Ovary (tissue), 9 donors: ENCODE measurements around the gene THRB. TPM values are rescaled to one million over a fixed set of nuclear protein-coding genes. Genes with fewer than 3 reads are reported as not detected.
A peak's percentile ranks its signal among the peaks of the same experiment; 100 is the strongest.

Experiments used
- DNase-seq, 5 donors: peaks; one replicate each; pipeline ENCODE4 v3.0.0-alpha.2; 2019 to 2020
- H3K27ac ChIP-seq, 2 donors: fragments of 200-600 bp; one replicate each; pipeline versions ENCODE4 v1.5.1 to v1.8.0; 2019 to 2022
- H3K27me3 ChIP-seq: fragments of 200-600 bp; one replicate; pipeline ENCODE4 v1.8.0; 2022
- H3K36me3 ChIP-seq: fragments of 200-600 bp; sonication (generic); one replicate; pipeline ENCODE4 v1.5.1; 2019
- H3K4me1 ChIP-seq: one replicate; pipeline ENCODE4 v1.8.1; 2013; ENCODE audit warnings: mild to moderate bottlenecking, moderate library complexity; ENCODE audit not compliant: insufficient read depth
- H3K4me3 ChIP-seq: fragments of 200-600 bp; sonication (generic); one replicate; pipeline ENCODE4 v1.5.1; 2017
- H3K9me3 ChIP-seq, 2 donors: fragments of 200-600 bp in 1 of 2; sonication (generic) in 1 of 2; one replicate each; pipeline versions ENCODE4 v1.5.1 to v1.8.1; 2013 to 2019; ENCODE audit warnings: mild to moderate bottlenecking in 1 of 2, moderate library complexity in 1 of 2
- CTCF ChIP-seq, 3 donors: fragments of 450-650 bp in 2 of 3; fragments of 200-600 bp in 1 of 3; IDR thresholded peaks; one replicate each; pipeline versions ENCODE4 v1.5.1 to v1.8.0; 2016 to 2022; ENCODE audit warnings: antibody characterized with exemption in 3 of 3, mild to moderate bottlenecking in 1 of 3
- EP300 ChIP-seq: sonication (generic); formaldehyde crosslinking; IDR thresholded peaks from one replicate; pipeline ENCODE4 v1.6.1; 2017; ENCODE audit warnings: antibody characterized with exemption
- POLR2A ChIP-seq: fragments of 450-650 bp; IDR thresholded peaks from one replicate; pipeline ENCODE4 v1.6.1; 2017; ENCODE audit warnings: antibody characterized with exemption, mild to moderate bottlenecking, moderate library complexity
- WGBS, 3 donors: extraction: QIAGEN DNeasy Blood & Tissue Kit in 1 of 3; methylation state at CpG; one replicate each; pipeline versions ENCODE4 v1.1.5 to v1.1.7; 2013 to 2017; 5-methylcytosine and 5-hydroxymethylcytosine counted together
- intact Hi-C, 4 donors: fragments of 100-400 bp; cut with DNase I; formaldehyde crosslinking; loops; one replicate each; pipeline versions ENCODE4 v1.11.0 to v1.15.1; 2022 to 2023
- polyA plus RNA-seq, 2 donors: library from polyadenylated mRNA; stranded (reverse); fragments of 200-250 nt in 1 of 2; fragments of 350-450 nt in 1 of 2; fragmentation: Illumina TruSeq in 1 of 2; extraction: RNeasy Lipid Tissue Mini Kit (QIAGEN cat#74804) in 1 of 2; gene quantifications; one replicate each; pipeline ENCODE4 v1.2.3, GENCODE V29; 2013 to 2014
- total RNA-seq, 7 donors: library from RNA; depleted of rRNA in 2 of 7; stranded (reverse); fragments of >200 nt in 2 of 7; fragmentation: NEBNext Ultra II Directional in 3 of 7; extraction: Animal tissue kit (Norgen Biotek cat#: 25700) in 3 of 7; gene quantifications; one replicate each; pipeline versions ENCODE4 v1.1.0 to v1.2.4, GENCODE V29; 2016 to 2023
- donor health status: DM: no; HTN: no; CAD: no; lungs with moderate emphysema.
- donor health status: DM: no; HTN: no; CAD: no.
- donor health status: Bipolar disorder and iron deficiency.
- donor health status: DM: yes; HTN: yes; CAD: no.
- donor health status: DM: no; HTN: no; CAD: no.
- donor health status: DM: yes; HTN: yes; CAD: no.

Gene THRB
- total and polyA plus RNA-seq, 9 donors = 0.91 to 6.5 (median 3.2) TPM

- no peak for DNase-seq
- Histone ChIP-seq H3K4me1 (peaks cover 6% of the 10 kb centered on the region), H3K27ac (no peak overlapping the region), H3K27me3 (no peaks in the 10 kb centered on the region), H3K36me3 (no peaks in the 10 kb centered on the region), H3K4me3 (no peak overlapping the region), H3K9me3 (no peaks in the 10 kb centered on the region)
- intact Hi-C loops = no loop called here
- TF ChIP-seq CTCF (IDR thresholded peaks at IDR 0.05) (no peak), POLR2A (no peak), EP300 (no peak)
Observed at GRCh38 chr3:24155276-24155675, 339.4 kb downstream of the THRB start.

- Histone ChIP-seq H3K27ac (no peak overlapping the region), H3K27me3 (no peaks in the 10 kb centered on the region), H3K9me3 (no peaks in the 10 kb centered on the region), H3K4me3 (no peak overlapping the region), H3K4me1 (peaks cover 6% of the 10 kb centered on the region), H3K36me3 (no peaks in the 10 kb centered on the region)
- TF ChIP-seq CTCF (IDR thresholded peaks at IDR 0.05) (no peak), POLR2A (no peak), EP300 (no peak)
- 44 to 60% (median 54%) methylated on average over 1 of the region's 1 CpG for WGBS, 3 donors
- no peak for DNase-seq
- intact Hi-C loops = no loop called here
Observed at GRCh38 chr3:24154781-24155180, 339.9 kb downstream of the THRB start.

- Histone ChIP-seq H3K9me3 (no peaks in the 10 kb centered on the region), H3K36me3 (no peaks in the 10 kb centered on the region), H3K27ac (no peak overlapping the region), H3K4me3 (no peak overlapping the region), H3K27me3 (no peaks in the 10 kb centered on the region), H3K4me1 (peaks cover 6% of the 10 kb centered on the region)
- no peak for TF ChIP-seq CTCF (IDR thresholded peaks at IDR 0.05)
- no peak for TF ChIP-seq EP300
- TF ChIP-seq POLR2A = no peak
- 88 to 95% (median 94%) methylated on average over 2 of the region's 2 CpGs for WGBS, 3 donors
- intact Hi-C loops = no loop called here
- DNase-seq = no peak
Observed at GRCh38 chr3:24154013-24154695, 340.5 kb downstream of the THRB start.

GRCh38 chr3:24151594-24151993, 343.1 kb downstream of the THRB start:
- 3 to 11% (median 4%) methylated on average over 3 of the region's 3 CpGs for WGBS, 3 donors
- Histone ChIP-seq H3K36me3 (no peaks in the 10 kb centered on the region), H3K9me3 (no peaks in the 10 kb centered on the region), H3K4me3 (no peak overlapping the region), H3K27me3 (no peaks in the 10 kb centered on the region), H3K4me1 (peaks cover 6% of the 10 kb centered on the region), H3K27ac (peak overlapping the region in 1 of 2 donors; percentile 28)
- TF ChIP-seq POLR2A = no peak
- no peak for TF ChIP-seq EP300
- no peak for TF ChIP-seq CTCF (IDR thresholded peaks at IDR 0.05)
- no peak for DNase-seq
- intact Hi-C loops = no loop called here
